ENCODE measurements around the gene GRN.
"Not testable (repeated sequence)": the region's sequence is repeated elsewhere in the genome, so short reads cannot be mapped to it uniquely, and the experiment has no call there.

Gene GRN

DNA sequence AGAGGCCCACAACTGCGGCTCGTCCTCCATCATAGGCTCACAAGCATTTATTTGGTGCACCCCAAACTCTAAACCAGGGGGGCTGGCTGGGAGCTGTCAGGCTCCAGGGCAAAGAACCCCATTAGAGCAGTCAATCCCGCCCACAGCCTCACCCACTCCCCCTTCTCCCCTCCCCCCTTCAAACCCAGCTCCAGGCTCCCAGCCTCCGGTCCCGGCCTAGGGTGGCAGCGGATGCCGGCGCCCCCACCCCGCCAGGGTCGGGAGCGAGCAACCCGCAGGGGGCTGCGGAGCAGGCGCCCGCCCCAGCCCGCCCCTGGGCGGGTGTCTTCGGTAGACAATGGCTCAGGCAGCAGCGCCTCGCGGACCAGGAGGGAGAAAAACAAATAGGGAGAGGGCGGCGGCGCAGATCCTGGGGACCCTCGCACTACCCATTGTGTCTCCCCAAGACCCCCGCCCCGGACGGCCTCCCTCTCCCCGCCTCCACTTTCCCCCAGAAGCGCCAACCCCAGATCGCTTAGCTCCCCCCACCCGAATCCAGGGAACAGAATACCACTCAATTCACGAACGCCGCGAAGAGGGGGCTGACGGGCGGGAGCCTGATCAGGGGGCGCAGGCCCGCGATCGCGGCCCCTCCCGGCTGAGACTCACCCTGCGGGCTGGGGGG is 18.0 kb downstream of the GRN start:
- H3K27me3 ChIP-seq (ENCODE audit: insufficient read depth, low read length, poor library complexity): no peaks in the 10 kb centered on the region
- DNase-seq: no peak
- no peak overlapping the region for H3K27ac ChIP-seq (ENCODE audit: low read depth, low read length)
- H3K4me1 ChIP-seq (ENCODE audit: control insufficient read depth, low read depth, low read length): peaks cover 5% of the 10 kb centered on the region
- no peaks in the 10 kb centered on the region for H3K79me2 ChIP-seq (ENCODE audit: control insufficient read depth, insufficient read depth, low read length)
- H3K79me1 ChIP-seq (ENCODE audit: low read length): no peaks in the 10 kb centered on the region
- peak overlapping the region; percentile 20 for H2BK15ac ChIP-seq (replicated peaks; ENCODE audit: low read depth)
- H2AK5ac ChIP-seq (ENCODE audit: low read length): no peak overlapping the region
- peak overlapping the region; percentile 88 for H3K9ac ChIP-seq (ENCODE audit: low read length)
- H3K18ac ChIP-seq (ENCODE audit: low read length): peak overlapping the region; percentile 94
- no peak overlapping the region for H4K8ac ChIP-seq (ENCODE audit: low read depth, low read length)
- peak overlapping the region; percentile 84 for H3K4me2 ChIP-seq (ENCODE audit: low read length)
- no peak overlapping the region for H3K23ac ChIP-seq (ENCODE audit: low read length)
- peak overlapping the region; percentile 78 for H3K4me3 ChIP-seq (ENCODE audit: low read length)
- peak overlapping the region; percentile 93 for H3K56ac ChIP-seq (ENCODE audit: low read length)
- peak overlapping the region; percentile 81 for H3K4ac ChIP-seq (ENCODE audit: low read depth, low read length)
- H3K36me3 ChIP-seq (ENCODE audit: control insufficient read depth, insufficient read depth, low read length): no peaks in the 10 kb centered on the region
- H2BK120ac ChIP-seq (ENCODE audit: low read depth, low read length): peak overlapping the region; percentile 63
- no peak overlapping the region for H2BK5ac ChIP-seq (ENCODE audit: low read length)
- no peak overlapping the region for H4K5ac ChIP-seq (ENCODE audit: low read length)
- WGBS (ENCODE audit: extremely low coverage, insufficient coverage, low lambda C conversion rate): no CpG with 5 or more reads among the region's 45 CpGs

DNA sequence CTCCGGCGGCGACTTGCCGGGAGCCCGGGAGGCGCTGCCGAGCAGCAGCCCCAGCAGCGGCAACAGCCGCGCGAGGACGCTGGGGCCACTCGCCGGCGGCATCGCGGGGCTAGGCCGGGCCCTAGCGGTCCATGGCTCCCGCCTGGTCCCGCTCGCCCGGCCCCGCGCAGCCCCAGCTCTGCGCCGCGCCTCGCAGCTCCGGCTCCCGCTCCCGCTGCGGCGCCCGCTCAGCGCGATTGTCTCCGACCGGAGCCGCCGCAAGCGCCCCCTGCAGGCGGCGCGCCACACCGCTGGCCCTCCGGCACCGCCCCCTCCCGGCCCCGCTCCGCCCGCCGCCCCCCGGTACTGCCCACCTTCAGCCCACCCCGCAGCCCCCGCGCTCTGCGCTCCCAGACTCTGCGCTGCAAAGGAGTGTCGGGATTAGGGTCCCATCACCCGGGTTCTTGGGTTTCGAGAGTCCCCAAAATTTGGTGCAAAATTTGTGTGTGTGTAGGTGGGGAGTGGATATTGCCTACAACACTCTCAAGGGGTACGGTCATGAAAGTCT is 18.6 kb downstream of the GRN start, which contains the start of gene FAM171A2:
Gene FAM171A2, minus strand, starts transcription at position 241 of the 547 bp plus-strand sequence. Its CDS starts 139 bp downstream, at position 102.
- Histone ChIP-seq H3K27ac (ENCODE audit: low read depth, low read length) (no peak within 1 kb of the TSS), H3K4me3 (ENCODE audit: low read length) (peak within 1 kb of the TSS; percentile 78), H3K9ac (ENCODE audit: low read length) (peak within 1 kb of the TSS; percentile 88), H4K5ac (ENCODE audit: low read length) (no peak within 1 kb of the TSS), H3K79me2 (ENCODE audit: control insufficient read depth, insufficient read depth, low read length) (no peaks in the 10 kb centered on the region), H3K36me3 (ENCODE audit: control insufficient read depth, insufficient read depth, low read length) (no peaks in the 10 kb centered on the region), H2AK5ac (ENCODE audit: low read length) (no peak within 1 kb of the TSS), H2BK15ac (replicated peaks; ENCODE audit: low read depth) (peak within 1 kb of the TSS; percentile 20), H2BK120ac (ENCODE audit: low read depth, low read length) (peak within 1 kb of the TSS; percentile 63), H3K4ac (ENCODE audit: low read depth, low read length) (peak within 1 kb of the TSS; percentile 81), H3K18ac (ENCODE audit: low read length) (peak within 1 kb of the TSS; percentile 94), H3K4me1 (ENCODE audit: control insufficient read depth, low read depth, low read length) (peaks cover 5% of the 10 kb centered on the region), H3K4me2 (ENCODE audit: low read length) (peak within 1 kb of the TSS; percentile 84), H4K8ac (ENCODE audit: low read depth, low read length) (no peak within 1 kb of the TSS), H3K23ac (ENCODE audit: low read length) (no peak within 1 kb of the TSS), H3K27me3 (ENCODE audit: insufficient read depth, low read length, poor library complexity) (no peaks in the 10 kb centered on the region), H3K79me1 (ENCODE audit: low read length) (no peaks in the 10 kb centered on the region), H2BK5ac (ENCODE audit: low read length) (no peak within 1 kb of the TSS), H3K56ac (ENCODE audit: low read length) (peak within 1 kb of the TSS; percentile 93)
- peak; percentile 65 for DNase-seq
- no CpG with 5 or more reads among the region's 63 CpGs for WGBS (ENCODE audit: extremely low coverage, insufficient coverage, low lambda C conversion rate)

GRCh38 chr17:44365051-44365450 is 19.9 kb downstream of the GRN start:
- H2BK120ac ChIP-seq (ENCODE audit: low read depth, low read length); H3K36me3 ChIP-seq (ENCODE audit: control insufficient read depth, insufficient read depth, low read length); H4K8ac ChIP-seq (ENCODE audit: low read depth, low read length); H3K4me1 ChIP-seq (ENCODE audit: control insufficient read depth, low read depth, low read length); DNase-seq; H3K79me2 ChIP-seq (ENCODE audit: control insufficient read depth, insufficient read depth, low read length); H4K5ac ChIP-seq (ENCODE audit: low read length); H2BK15ac ChIP-seq (replicated peaks; ENCODE audit: low read depth); H3K79me1 ChIP-seq (ENCODE audit: low read length); H3K23ac ChIP-seq (ENCODE audit: low read length); H3K27me3 ChIP-seq (ENCODE audit: insufficient read depth, low read length, poor library complexity); H3K4me2 ChIP-seq (ENCODE audit: low read length); H3K4ac ChIP-seq (ENCODE audit: low read depth, low read length); H3K4me3 ChIP-seq (ENCODE audit: low read length); H3K18ac ChIP-seq (ENCODE audit: low read length); H3K27ac ChIP-seq (ENCODE audit: low read depth, low read length); H2AK5ac ChIP-seq (ENCODE audit: low read length); H3K56ac ChIP-seq (ENCODE audit: low read length); H2BK5ac ChIP-seq (ENCODE audit: low read length); H3K9ac ChIP-seq (ENCODE audit: low read length): not testable (repeated sequence)
- no CpG with 5 or more reads among the region's 5 CpGs for WGBS (ENCODE audit: extremely low coverage, insufficient coverage, low lambda C conversion rate)

- H2BK5ac ChIP-seq (ENCODE audit: low read length): no peak overlapping the region
- H3K79me1 ChIP-seq (ENCODE audit: low read length): no peaks in the 10 kb centered on the region
- H3K4me3 ChIP-seq (ENCODE audit: low read length): no peak overlapping the region
- DNase-seq: no peak
- no peak overlapping the region for H2BK15ac ChIP-seq (replicated peaks; ENCODE audit: low read depth)
- no peaks in the 10 kb centered on the region for H3K4me1 ChIP-seq (ENCODE audit: control insufficient read depth, low read depth, low read length)
- no peak overlapping the region for H3K18ac ChIP-seq (ENCODE audit: low read length)
- H3K36me3 ChIP-seq (ENCODE audit: control insufficient read depth, insufficient read depth, low read length): no peaks in the 10 kb centered on the region
- no peak overlapping the region for H4K8ac ChIP-seq (ENCODE audit: low read depth, low read length)
- no peak overlapping the region for H3K27ac ChIP-seq (ENCODE audit: low read depth, low read length)
- WGBS (ENCODE audit: extremely low coverage, insufficient coverage, low lambda C conversion rate): no CpG with 5 or more reads among the region's 7 CpGs
- H2AK5ac ChIP-seq (ENCODE audit: low read length): no peak overlapping the region
- no peak overlapping the region for H3K9ac ChIP-seq (ENCODE audit: low read length)
- no peak overlapping the region for H3K4ac ChIP-seq (ENCODE audit: low read depth, low read length)
- no peaks in the 10 kb centered on the region for H3K79me2 ChIP-seq (ENCODE audit: control insufficient read depth, insufficient read depth, low read length)
- no peak overlapping the region for H2BK120ac ChIP-seq (ENCODE audit: low read depth, low read length)
- no peak overlapping the region for H4K5ac ChIP-seq (ENCODE audit: low read length)
- no peak overlapping the region for H3K4me2 ChIP-seq (ENCODE audit: low read length)
- no peak overlapping the region for H3K23ac ChIP-seq (ENCODE audit: low read length)
- no peaks in the 10 kb centered on the region for H3K27me3 ChIP-seq (ENCODE audit: insufficient read depth, low read length, poor library complexity)
- no peak overlapping the region for H3K56ac ChIP-seq (ENCODE audit: low read length)
Measured at GRCh38 chr17:44367231-44367979, 22.3 kb downstream of the GRN start.

GRCh38 chr17:44368391-44369243 is 23.5 kb downstream of the GRN start:
- H4K8ac ChIP-seq (ENCODE audit: low read depth, low read length); H3K9ac ChIP-seq (ENCODE audit: low read length); H3K36me3 ChIP-seq (ENCODE audit: control insufficient read depth, insufficient read depth, low read length); H3K4me3 ChIP-seq (ENCODE audit: low read length); H3K4me2 ChIP-seq (ENCODE audit: low read length); H3K23ac ChIP-seq (ENCODE audit: low read length); H4K5ac ChIP-seq (ENCODE audit: low read length); H2BK15ac ChIP-seq (replicated peaks; ENCODE audit: low read depth); H2AK5ac ChIP-seq (ENCODE audit: low read length); H2BK5ac ChIP-seq (ENCODE audit: low read length); H3K27me3 ChIP-seq (ENCODE audit: insufficient read depth, low read length, poor library complexity); H3K56ac ChIP-seq (ENCODE audit: low read length); DNase-seq; H2BK120ac ChIP-seq (ENCODE audit: low read depth, low read length); H3K4ac ChIP-seq (ENCODE audit: low read depth, low read length); H3K79me2 ChIP-seq (ENCODE audit: control insufficient read depth, insufficient read depth, low read length); H3K79me1 ChIP-seq (ENCODE audit: low read length); H3K18ac ChIP-seq (ENCODE audit: low read length); H3K4me1 ChIP-seq (ENCODE audit: control insufficient read depth, low read depth, low read length); H3K27ac ChIP-seq (ENCODE audit: low read depth, low read length): not testable (repeated sequence)
- 100% methylated on average over 2 of the region's 42 CpGs for WGBS (ENCODE audit: extremely low coverage, insufficient coverage, low lambda C conversion rate)

All from mesendoderm (in vitro differentiated cells).